ENCODE data around the gene ZBTB24.
A peak's percentile ranks its signal among the peaks of the same experiment; 100 is the strongest.

The ZBTB24 gene

DNA sequence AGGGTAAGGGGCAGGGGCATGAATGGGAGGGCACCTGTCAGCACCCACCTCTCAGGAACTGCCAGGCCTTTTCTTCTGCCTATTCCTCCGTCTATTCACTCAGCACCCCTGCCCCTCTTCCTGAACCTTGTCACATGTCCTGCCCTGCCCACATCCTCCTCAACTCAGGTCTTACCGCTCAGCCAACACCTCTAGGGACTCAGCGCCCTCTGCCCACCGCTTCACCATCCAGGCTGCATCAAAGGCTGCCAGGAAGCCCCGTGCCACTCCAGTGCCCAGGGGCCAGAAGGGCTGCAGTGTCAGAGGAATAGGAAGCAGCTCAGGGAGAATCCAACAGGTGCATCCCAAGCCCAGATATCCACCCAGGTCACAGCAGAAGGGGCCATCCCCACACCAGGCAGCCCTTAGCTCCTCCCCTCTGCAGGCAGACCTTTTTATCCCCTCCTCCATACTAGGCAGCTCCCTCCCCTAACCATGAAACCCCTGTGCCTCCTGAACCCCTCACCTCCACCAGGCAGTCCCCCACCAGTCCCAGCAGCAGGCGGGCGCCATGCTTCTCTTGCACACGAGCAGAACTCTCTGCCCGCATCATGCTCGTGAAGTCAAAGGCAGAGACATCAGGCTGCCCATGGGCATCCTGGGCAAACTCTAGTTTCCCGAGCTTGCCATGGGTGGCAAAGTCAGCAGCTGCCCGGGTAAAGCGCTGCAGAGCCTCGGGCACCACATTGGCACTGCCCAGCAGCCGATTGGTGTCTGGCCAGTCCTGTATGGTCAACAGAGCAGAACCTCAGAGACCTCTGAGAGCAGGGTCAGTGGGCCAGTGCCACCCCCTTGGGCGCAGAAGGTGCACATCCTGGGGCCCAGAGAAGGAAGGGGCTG lies 33.0 kb downstream of the ZBTB24 start:
- no peak for DNase-seq (ENCODE audit: low read depth)

GRCh38 chr6:109449064-109449794 lies 33.8 kb downstream of the ZBTB24 start:
- no peak for DNase-seq (ENCODE audit: low read depth)

DNA sequence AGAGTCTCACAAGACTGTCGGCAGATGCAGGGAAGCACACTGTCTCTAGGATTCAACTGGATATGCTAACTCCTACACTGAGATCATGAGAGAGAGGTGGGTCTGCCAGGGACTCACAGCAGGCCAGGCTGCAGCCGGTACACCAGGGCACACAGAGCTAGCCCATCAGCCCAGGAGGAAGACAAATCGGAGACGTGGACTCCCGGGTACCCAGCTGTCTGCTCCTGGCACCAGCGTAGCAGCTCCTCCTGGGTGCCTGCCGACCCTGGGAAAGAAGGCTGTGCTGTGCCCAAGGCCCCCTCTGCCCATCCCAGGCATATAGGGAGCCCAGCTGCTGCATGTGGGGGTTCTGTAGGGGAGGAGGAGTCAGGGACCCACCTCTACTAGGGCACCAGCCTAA lies 34.4 kb downstream of the ZBTB24 start:
- no peak for DNase-seq (ENCODE audit: low read depth)

DNA sequence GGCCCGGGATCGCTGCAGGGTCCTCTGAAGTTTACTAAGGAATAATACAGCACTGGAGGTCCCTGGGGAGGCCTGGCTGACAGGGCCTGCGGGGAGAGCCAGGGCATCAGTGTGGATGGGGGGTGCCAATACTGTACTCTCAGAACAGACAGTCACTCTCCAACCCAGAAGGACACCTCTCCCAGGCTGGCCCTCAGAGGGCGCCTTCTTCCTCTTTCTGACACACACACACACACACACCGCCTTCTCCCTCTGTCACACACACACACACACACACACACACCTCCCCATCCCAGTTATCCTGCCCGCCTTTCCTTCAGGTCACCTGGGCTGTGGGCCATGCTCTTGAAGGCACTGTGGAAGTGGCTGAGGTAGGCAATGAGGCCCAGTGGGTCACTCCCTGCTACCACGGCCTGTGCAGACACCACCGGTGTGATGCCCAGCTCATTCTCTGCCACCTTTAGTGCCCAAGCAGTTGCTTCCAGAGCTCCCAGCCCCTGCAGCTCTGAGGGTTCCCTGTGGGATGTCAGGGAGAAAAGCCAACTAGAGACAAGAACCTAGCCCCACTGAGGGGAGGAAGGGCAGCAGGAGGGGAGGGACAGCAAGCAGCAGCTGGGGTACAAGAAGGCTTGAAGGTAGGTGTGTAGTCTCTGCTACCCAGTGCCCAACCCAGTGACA lies 35.0 kb downstream of the ZBTB24 start:
- DNase-seq (ENCODE audit: low read depth) = no peak

- no peak for DNase-seq (ENCODE audit: low read depth)
These were observed 35.9 kb downstream of the ZBTB24 start for GRCh38 chr6:109447087-109447486.

- no peak for DNase-seq (ENCODE audit: low read depth)
These were observed 36.5 kb downstream of the ZBTB24 start for GRCh38 chr6:109446541-109446940.

GRCh38 chr6:109446072-109446471 lies 36.9 kb downstream of the ZBTB24 start:
- no peak for DNase-seq (ENCODE audit: low read depth)

DNA sequence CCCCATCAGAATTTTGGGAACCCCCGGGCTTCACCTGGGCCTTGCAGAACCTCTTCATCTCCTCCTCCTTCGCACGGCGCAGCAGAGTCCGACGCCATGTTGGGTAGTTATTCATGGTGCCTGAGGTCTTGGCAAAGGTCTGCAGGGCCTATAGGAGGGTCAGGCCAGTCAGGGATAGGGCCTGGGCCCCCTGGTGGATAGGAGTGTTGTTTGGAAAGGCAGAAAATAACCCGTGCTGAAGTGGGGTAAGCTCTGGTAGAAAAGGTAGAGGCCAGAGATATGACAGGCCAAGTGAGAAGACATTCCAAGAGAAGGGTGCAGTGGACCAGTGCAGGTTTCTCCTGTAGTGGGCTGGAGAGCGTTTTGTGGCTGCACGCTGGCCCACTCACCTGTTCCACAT lies 37.6 kb downstream of the ZBTB24 start:
- DNase-seq (ENCODE audit: low read depth) = no peak

- DNase-seq (ENCODE audit: low read depth) = no peak
These were observed 39.5 kb downstream of the ZBTB24 start for GRCh38 chr6:109443425-109443950.

DNA sequence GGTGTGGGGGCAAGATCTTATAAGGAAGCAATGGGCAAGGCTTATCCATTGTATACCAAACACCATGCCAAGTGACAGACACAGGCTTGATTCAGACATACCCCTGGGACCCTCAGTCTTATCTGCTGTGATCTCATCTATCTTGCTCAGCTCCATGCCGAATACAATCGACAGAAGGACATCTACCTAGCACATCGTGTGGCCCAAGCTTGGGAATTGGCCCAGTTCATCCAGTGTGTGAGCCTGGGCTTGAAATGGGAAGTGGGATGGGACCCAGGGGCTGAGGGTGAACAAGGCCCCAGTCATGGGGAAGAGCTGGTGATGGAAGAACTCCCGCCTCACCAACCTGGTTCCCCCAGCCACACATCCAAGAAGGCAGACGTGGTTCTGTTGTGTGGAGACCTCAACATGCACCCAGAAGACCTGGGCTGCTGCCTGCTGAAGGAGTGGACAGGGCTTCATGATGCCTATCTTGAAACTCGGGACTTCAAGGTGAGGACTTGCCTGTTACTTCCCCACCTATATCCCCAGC lies 40.6 kb downstream of the ZBTB24 start:
- no peak for DNase-seq (ENCODE audit: low read depth)

- DNase-seq (ENCODE audit: low read depth) = no peak
These were observed 41.8 kb downstream of the ZBTB24 start for GRCh38 chr6:109441069-109441816.

DNA sequence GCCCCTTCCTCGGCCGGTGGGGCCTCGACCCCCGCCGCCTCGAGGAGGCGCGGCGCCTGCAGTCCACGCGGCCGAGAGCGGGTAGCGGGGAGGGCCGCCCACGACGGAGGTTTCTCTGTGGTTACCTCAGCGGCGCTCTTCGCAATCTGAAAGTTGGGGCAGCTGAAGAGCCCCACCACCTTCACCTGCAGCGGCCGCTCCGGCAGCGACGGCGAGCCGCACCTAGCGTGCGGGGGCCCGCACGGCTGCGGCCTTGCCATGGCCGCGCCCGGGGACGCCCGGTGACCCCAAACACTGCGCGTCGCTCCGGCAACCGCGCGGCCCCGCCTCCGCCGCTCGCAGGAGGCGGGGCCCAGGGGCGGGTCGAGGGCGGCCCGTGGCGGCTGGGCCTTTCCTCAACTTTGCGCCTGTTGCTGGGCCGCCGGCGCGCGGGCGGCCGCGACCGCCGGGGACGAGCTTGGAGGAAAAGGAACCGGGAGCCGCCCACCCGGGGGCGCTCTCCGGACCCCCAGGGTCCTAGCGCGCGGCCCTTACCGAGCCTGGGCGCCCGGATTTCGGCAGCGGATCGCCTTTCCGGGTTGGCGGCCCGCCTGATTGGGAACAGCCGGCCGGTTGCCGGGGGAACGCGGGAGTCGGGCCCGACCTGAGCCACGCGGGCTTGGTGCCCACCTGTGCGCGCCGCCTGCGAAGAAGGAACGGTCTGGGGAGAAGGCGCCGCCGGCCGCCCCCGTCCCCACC lies 42.5 kb downstream of the ZBTB24 start, which contains the start of the genes PPIL6 and SMPD2:
Gene PPIL6 (minus strand): TSS at position 298 of the 738 bp plus-strand sequence. CDS start 38 bp downstream, at position 260.
Gene SMPD2 (plus strand): TSS at position 394 of the 738 bp plus-strand sequence. CDS start 398 bp downstream, outside the sequence.
- DNase-seq (ENCODE audit: low read depth) = peak; percentile 56

DNA sequence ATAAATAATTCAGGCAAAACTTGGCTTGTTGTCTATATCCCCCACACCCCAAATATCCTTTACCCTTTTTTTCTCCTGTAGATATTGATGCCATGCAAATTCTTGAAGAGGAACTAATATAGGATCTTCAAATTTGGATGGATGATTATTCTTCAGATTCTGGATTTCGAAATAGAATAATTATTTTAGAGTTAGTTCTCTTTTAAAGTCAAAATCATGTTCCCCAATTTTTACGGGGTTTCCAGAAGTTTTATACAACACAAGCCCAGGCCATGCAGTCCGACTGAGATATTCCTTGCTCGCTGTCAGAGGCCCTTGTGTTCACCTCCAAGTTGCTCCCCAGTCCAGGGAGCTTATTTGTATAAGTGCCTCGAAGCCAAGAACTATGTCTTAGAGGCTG lies 47.0 kb downstream of the ZBTB24 start:
- DNase-seq (ENCODE audit: low read depth) = no peak

- no peak for DNase-seq (ENCODE audit: low read depth)
These were observed 48.6 kb downstream of the ZBTB24 start for GRCh38 chr6:109434456-109434855.

- DNase-seq (ENCODE audit: low read depth) = no peak
These were observed 53.5 kb downstream of the ZBTB24 start for GRCh38 chr6:109429496-109429895.

DNA sequence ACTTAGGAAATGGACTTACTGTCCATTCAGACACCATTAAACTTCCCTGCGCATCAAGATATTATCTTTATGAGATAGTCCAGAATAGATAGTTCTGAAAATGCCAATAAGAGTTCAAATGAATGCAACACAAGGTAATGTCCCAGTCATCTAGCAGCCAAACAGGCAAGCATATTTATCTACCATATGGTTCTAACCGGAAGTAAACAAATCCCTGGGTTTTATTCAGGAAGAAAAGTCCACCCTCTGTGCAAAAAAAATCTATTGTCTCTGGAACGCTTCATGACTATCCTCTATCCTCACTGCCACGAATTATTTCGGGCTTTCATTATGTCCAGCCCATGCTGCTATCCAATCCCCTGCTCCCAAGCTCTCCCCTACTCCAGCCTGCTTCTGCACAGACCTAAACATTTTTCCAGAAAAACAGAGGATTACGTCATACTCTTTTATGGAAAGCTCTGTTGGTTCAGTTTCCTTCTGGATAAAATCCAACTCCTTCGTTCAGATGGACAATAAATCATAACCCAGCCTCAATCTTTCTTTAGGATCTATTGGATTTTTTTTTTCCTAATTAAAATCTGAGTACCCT lies 54.0 kb downstream of the ZBTB24 start:
- no peak for DNase-seq (ENCODE audit: low read depth)

- no peak for DNase-seq (ENCODE audit: low read depth)
These were observed 58.1 kb downstream of the ZBTB24 start for GRCh38 chr6:109424946-109425345.

DNA sequence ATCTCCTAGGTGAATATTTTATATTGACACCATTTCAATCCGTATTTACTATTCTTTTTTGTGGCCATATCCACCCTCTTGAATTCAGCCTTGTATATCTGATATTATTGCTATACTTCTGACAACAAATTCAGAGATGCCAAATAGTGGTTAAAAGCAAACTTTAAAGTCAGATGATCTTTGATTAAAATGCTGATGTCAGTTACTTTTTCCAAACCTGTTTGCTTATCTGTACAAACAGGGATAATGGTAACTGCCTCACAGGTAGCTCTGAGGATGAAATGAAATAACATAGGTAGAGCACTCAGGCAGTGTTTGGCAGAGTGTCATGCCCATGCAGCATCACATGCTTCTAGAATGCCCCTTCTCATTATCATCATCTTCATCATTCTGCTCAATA lies 61.8 kb downstream of the ZBTB24 start:
- DNase-seq (ENCODE audit: low read depth) = no peak

DNA sequence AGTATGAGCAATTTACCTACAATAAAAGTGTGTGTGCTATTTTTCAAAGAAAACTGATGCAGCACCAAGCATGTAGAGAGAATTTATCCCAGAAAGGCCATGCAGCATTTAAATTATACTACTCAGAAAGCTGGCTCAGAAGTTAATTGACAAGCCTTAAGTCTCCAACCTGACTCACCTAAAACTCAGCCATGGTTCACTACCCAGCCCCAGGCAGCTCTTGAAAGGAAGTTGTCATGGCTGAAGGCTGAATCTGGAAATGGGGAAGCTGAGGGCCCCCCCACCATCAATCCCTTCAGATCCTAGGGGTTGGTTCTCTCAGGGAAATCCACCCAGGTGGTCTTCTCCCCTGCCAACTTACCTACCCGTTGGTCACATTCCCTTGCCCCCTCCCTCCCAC lies 62.3 kb downstream of the ZBTB24 start:
- DNase-seq (ENCODE audit: low read depth) = no peak

GRCh38 chr6:109417646-109418045 lies 65.4 kb downstream of the ZBTB24 start:
- no peak for DNase-seq (ENCODE audit: low read depth)

All from stimulated activated CD8-positive, alpha-beta memory T cell treated with anti-CD3 and anti-CD28 coated beads, Interleukin-15, amount 100 ng/mL, for 24 hours (primary cell).